Spleen (tissue), 13 donors: ENCODE data around the gene IPCEF1. TPM values are rescaled to one million over a fixed set of nuclear protein-coding genes. Genes with fewer than 3 reads are reported as not detected.
A peak's percentile ranks its signal among the peaks of the same experiment; 100 is the strongest.

Experiments used
- DNase-seq: peaks from one replicate; pipeline ENCODE4 v3.0.0-alpha.2; 2020
- H3K27ac ChIP-seq, 8 donors: fragments of 200-600 bp; sonication (generic) in 7 of 8; 1 replicate in 4 of 8; 2 replicates in 4 of 8; pipeline versions ENCODE4 v1.5.0 to v1.8.0; 2016 to 2021; ENCODE audit warnings: inconsistent platforms in 4 of 8, mild to moderate bottlenecking in 4 of 8, moderate library complexity in 1 of 8
- H3K27me3 ChIP-seq, 7 donors: fragments of 200-600 bp; sonication (generic) in 6 of 7; replicated peaks in 1 of 7; 1 replicate in 4 of 7; 2 replicates in 3 of 7; pipeline versions ENCODE4 v1.5.0 to v1.8.0; 2016 to 2021; ENCODE audit warnings: inconsistent platforms in 3 of 7, mild to moderate bottlenecking in 1 of 7
- H3K36me3 ChIP-seq, 6 donors: fragments of 200-600 bp; sonication (generic) in 5 of 6; 1 replicate in 4 of 6; 2 replicates in 2 of 6; pipeline versions ENCODE4 v1.5.0 to v1.8.0; 2016 to 2021; ENCODE audit warnings: inconsistent platforms in 2 of 6
- H3K4me1 ChIP-seq, 6 donors: fragments of 200-600 bp; sonication (generic) in 5 of 6; 1 replicate in 3 of 6; 2 replicates in 3 of 6; pipeline versions ENCODE4 v1.5.0 to v1.8.0; 2016 to 2021; ENCODE audit warnings: inconsistent platforms in 3 of 6
- H3K4me3 ChIP-seq, 8 donors: fragments of 200-600 bp; sonication (generic) in 7 of 8; 1 replicate in 4 of 8; 2 replicates in 4 of 8; pipeline versions ENCODE4 v1.5.0 to v1.8.0; 2016 to 2021; ENCODE audit warnings: inconsistent platforms in 4 of 8, mild to moderate bottlenecking in 4 of 8, moderate library complexity in 2 of 8
- H3K9me3 ChIP-seq, 8 donors: fragments of 200-600 bp; sonication (generic) in 7 of 8; 1 replicate in 4 of 8; 2 replicates in 4 of 8; pipeline versions ENCODE4 v1.5.0 to v1.8.0; 2016 to 2021; ENCODE audit warnings: inconsistent platforms in 4 of 8
- POLR2A ChIP-seq, 3 donors: fragments of 450-650 bp; IDR thresholded peaks; one replicate each; pipeline ENCODE4 v1.5.1; 2017; ENCODE audit warnings: antibody characterized with exemption in 3 of 3, mild to moderate bottlenecking in 1 of 3
- POLR2AphosphoS5 ChIP-seq, 3 donors: sonication (generic); formaldehyde crosslinking; IDR thresholded peaks; one replicate each; pipeline ENCODE4 v1.5.1; 2017; ENCODE audit warnings: antibody characterized with exemption in 3 of 3
- WGBS, 5 donors: extraction: QIAGEN DNeasy Blood & Tissue Kit in 3 of 5; methylation state at CpG; one replicate each; pipeline versions ENCODE4 v1.1.5 to v1.1.7; 2013 to 2018; 5-methylcytosine and 5-hydroxymethylcytosine counted together
- intact Hi-C: fragments of 100-400 bp; cut with DNase I; formaldehyde crosslinking; loops from one replicate; pipeline ENCODE4 v1.15.0; 2023; ENCODE audit warnings: low total_unique reads
- long read RNA-seq, 2 donors: transcript quantifications; one replicate each; lab custom pipeline, GENCODE V29; 2026
- polyA plus RNA-seq, 3 donors: library from polyadenylated mRNA; stranded (reverse); fragments of 200-250 nt; gene quantifications; one replicate each; pipeline ENCODE4 v1.2.1, GENCODE V29; 2013
- total RNA-seq, 7 donors: library from RNA; depleted of rRNA in 3 of 7; stranded (reverse); fragments of >200 nt in 3 of 7; fragmentation: NEBNext Ultra II Directional in 4 of 7; extraction: Animal tissue kit (Norgen Biotek cat#: 25700) in 4 of 7; gene quantifications; one replicate each; pipeline versions ENCODE4 v1.1.0 to v1.2.1, GENCODE V29; 2016 to 2021
- TF ChIP-seq, protein P1 (sequence below), 11 experiments: fragments of 200-600 bp in 7 of 11; fragments of 450-650 bp in 4 of 11; sonication (generic) in 4 of 11; IDR thresholded peaks in 8 of 11; conservative IDR thresholded peaks in 3 of 11; 1 replicate in 7 of 11; 2 replicates in 4 of 11; pipeline versions ENCODE4 v1.4.0 to v1.8.0; 2016 to 2021; ENCODE audit warnings: antibody characterized with exemption in 11 of 11, inconsistent platforms in 4 of 11, mild to moderate bottlenecking in 1 of 11
- donor health status: healthy with polysubstance abuse.
- donor health status: DM: no; HTN: no; CAD: no; lungs with moderate emphysema.
- donor health status: DM: no; HTN: no; CAD: no.
- donor health status: Bipolar disorder and iron deficiency.
- donor health status: healthy.
- donor health status: DM: no; HTN: no; CAD: no.
- donor health status: DM: yes; HTN: yes; CAD: no.

Gene IPCEF1, protein sequence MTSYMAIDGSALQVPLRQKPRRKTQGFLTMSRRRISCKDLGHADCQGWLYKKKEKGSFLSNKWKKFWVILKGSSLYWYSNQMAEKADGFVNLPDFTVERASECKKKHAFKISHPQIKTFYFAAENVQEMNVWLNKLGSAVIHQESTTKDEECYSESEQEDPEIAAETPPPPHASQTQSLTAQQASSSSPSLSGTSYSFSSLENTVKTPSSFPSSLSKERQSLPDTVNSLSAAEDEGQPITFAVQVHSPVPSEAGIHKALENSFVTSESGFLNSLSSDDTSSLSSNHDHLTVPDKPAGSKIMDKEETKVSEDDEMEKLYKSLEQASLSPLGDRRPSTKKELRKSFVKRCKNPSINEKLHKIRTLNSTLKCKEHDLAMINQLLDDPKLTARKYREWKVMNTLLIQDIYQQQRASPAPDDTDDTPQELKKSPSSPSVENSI
- total RNA-seq (10 to 100 TPM; 19.2 to 32.2 (median 28.3) TPM), polyA plus RNA-seq (1 to 10 TPM; 1.4 to 2.3 (median 2.2) TPM)
- long read RNA-seq, donor 1, partial matches to known transcripts = 0 of 2 reads
- long read RNA-seq, donor 1, other reads (novel, unspliced or antisense) = 0 of 2 reads
- long read RNA-seq, donor 2 = 0 reads

DNA sequence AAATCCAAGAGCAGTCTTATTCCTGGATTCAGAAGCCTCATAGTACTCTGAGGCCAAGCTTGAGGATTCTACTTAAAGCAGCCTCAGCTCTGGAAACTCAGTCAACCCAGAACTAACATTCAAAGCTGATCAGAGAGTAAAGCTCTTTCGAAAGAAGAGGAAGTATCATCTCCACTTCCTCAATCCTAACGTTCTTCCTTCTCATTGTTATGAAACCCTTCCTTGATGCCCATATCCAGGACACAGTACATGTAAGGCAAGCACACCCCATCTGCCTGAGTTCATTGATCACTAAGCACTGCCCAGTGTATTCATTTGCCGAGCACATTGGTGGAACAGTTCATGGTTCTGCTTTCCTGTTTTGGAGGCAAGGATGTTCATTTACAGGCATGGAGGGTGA lies at the start of gene IPCEF1:
TSS of gene IPCEF1 (minus strand) at position 114 of the 400 bp plus-strand sequence. CDS start 90,856 bp downstream, outside the sequence.
- Histone ChIP-seq H3K4me3 (peak within 1 kb of the TSS in 1 of 8 donors; percentile 46), H3K9me3 (no peaks in the 10 kb centered on the region), H3K36me3 (no peaks in the 10 kb centered on the region), H3K27ac (peak within 1 kb of the TSS in 7 of 8 donors; percentile 52 to 89 (median 83)), H3K27me3 (no peaks in the 10 kb centered on the region), H3K4me1 (peaks cover 0 to 72% (median 31%) of the 10 kb centered on the region in 6 donors)
- TF ChIP-seq POLR2A (IDR thresholded peaks at IDR 0.05) = no peak
- TF ChIP-seq, protein P1, sequence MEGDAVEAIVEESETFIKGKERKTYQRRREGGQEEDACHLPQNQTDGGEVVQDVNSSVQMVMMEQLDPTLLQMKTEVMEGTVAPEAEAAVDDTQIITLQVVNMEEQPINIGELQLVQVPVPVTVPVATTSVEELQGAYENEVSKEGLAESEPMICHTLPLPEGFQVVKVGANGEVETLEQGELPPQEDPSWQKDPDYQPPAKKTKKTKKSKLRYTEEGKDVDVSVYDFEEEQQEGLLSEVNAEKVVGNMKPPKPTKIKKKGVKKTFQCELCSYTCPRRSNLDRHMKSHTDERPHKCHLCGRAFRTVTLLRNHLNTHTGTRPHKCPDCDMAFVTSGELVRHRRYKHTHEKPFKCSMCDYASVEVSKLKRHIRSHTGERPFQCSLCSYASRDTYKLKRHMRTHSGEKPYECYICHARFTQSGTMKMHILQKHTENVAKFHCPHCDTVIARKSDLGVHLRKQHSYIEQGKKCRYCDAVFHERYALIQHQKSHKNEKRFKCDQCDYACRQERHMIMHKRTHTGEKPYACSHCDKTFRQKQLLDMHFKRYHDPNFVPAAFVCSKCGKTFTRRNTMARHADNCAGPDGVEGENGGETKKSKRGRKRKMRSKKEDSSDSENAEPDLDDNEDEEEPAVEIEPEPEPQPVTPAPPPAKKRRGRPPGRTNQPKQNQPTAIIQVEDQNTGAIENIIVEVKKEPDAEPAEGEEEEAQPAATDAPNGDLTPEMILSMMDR (IDR thresholded peaks at IDR 0.05 in 8 of 11, conservative IDR thresholded peaks at IDR 0.05 in 3 of 11) = no peak
- no peak for TF ChIP-seq POLR2AphosphoS5 (IDR thresholded peaks at IDR 0.05)
- DNase-seq = no peak
- WGBS, 5 donors = 33 to 58% (median 37%) methylated on average over 3 of the region's 3 CpGs
- intact Hi-C loops = no loop called here

DNA sequence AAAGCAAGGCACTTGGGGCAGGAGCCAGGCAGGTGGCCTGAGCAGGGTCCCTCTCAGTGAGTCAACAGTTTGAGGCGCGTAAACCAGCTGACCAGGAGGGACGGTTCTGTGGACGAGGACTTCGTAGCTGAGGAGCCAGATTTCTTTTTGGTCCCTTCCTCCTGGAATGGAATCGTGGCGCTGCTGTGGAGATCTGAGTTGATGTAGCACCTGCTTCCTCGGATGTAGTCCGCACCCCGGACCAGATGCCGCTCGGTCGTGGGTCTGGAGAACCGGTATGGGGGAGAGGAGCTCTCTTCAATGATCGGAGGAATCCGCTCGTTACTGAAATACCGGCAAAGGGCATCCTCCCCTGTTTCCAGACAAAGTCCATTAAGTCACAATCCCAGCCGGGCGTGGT lies 49.7 kb upstream of the IPCEF1 start:
- TF ChIP-seq POLR2A (IDR thresholded peaks at IDR 0.05) (no peak), POLR2AphosphoS5 (IDR thresholded peaks at IDR 0.05) (no peak)
- TF ChIP-seq, protein P1 (IDR thresholded peaks at IDR 0.05 in 8 of 11, conservative IDR thresholded peaks at IDR 0.05 in 3 of 11) = no peak
- DNase-seq = no peak
- Histone ChIP-seq H3K4me3 (no peak overlapping the region), H3K36me3 (peaks cover 0 to 31% (median 3%) of the 10 kb centered on the region in 6 donors), H3K9me3 (no peaks in the 10 kb centered on the region), H3K4me1 (peaks cover 0 to 11% (median 0%) of the 10 kb centered on the region in 6 donors), H3K27ac (no peak overlapping the region), H3K27me3 (no peaks in the 10 kb centered on the region)
- intact Hi-C loops = no loop called here
- 92 to 97% (median 94%) methylated on average over 20 of the region's 20 CpGs for WGBS, 5 donors

DNA sequence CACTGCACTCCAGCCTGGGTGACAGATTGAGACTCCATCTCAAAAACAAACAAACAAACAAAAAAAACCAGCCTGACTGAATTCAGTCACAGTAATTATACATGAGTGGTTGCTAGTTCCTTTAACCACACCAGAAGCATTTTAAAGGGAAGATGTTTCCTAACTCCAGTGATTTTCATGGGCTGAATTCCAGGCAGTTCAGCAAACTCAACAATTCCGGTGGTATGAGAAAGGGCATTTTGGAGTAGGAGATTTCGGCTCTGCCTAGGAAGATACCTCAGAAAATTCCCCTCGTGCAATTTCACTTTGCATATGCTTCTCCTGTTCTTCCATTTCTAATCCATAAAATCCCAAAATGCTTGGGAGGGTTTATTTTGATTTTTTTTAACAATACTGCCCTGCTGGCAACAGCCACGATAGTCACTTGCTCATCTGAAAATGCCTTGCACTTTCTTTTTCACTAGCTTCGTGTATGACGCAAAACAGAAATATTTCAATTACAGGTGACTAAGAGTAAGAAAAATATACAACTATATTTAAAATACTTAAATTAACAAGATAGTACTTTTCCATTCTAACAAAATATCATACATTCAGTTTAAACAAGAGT lies 48.3 kb upstream of the IPCEF1 start:
- intact Hi-C loops = no loop called here
- peak overlapping the region in 3 of 8 donors; percentile 6 to 35 (median 20) for H3K27ac ChIP-seq

More for the DNA sequence above, 48.3 kb upstream of the IPCEF1 start:
- Histone ChIP-seq H3K27me3 (no peaks in the 10 kb centered on the region), H3K36me3 (peaks cover 0 to 31% (median 3%) of the 10 kb centered on the region in 6 donors), H3K4me1 (peaks cover 0 to 6% (median 0%) of the 10 kb centered on the region in 6 donors), H3K4me3 (no peak overlapping the region), H3K9me3 (no peaks in the 10 kb centered on the region)
- TF ChIP-seq, protein P1 (IDR thresholded peaks at IDR 0.05 in 8 of 11, conservative IDR thresholded peaks at IDR 0.05 in 3 of 11) = no peak
- TF ChIP-seq POLR2AphosphoS5 (IDR thresholded peaks at IDR 0.05) (no peak), POLR2A (IDR thresholded peaks at IDR 0.05) (no peak)
- DNase-seq = no peak
- WGBS, 5 donors = 64 to 76% (median 74%) methylated on average over 6 of the region's 6 CpGs
